ENCODE measurements around the gene RNF144A. TPM values are rescaled to one million over a fixed set of nuclear protein-coding genes. Genes with fewer than 3 reads are reported as not detected.
"Not testable (repeated sequence)": the region's sequence is repeated elsewhere in the genome, so short reads cannot be mapped to it uniquely, and the experiment has no call there.

The RNF144A gene
- total RNA-seq, 2 experiments from 2014 or later: 21.4 to 22.7 TPM

DNA sequence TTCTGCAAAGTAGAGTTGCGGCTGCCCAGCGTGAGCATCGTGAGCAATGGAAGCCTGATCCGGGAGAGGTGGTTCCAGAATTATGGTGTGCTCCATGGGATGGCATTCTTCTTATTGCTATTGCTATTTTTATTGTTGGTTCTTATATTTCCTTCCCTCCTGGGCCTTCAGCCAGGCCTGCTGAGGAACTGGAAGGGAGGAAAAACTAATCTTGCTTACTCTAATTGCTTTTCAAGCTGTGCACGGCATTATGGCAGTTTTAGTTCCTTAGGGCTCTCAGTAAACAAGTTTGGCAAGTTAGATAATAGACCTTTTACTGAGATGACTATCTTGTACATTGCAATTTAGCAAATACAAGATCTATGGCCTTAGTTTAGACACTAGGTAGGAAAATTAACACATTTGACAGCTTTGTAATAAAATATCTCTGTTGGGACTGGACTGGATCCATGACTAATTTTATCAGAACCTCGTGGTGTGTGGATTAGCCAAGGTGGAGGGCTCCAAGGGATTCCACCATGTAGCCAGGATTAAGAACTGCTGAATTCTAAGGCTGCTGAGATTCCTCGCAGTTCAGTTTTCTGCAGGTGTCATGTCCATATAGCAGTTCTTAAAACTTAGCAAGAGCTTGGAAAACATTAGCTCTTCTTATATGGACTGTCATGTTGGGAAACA, 33.6 kb upstream of the RNF144A start:
- intact Hi-C loops (cut with micrococcal nuclease): no loop called here
- no peak for DNase-seq
- Mint-ChIP-seq H3K27ac (no peak overlapping the region), H3K9me3 (no peaks in the 10 kb centered on the region), H3K27me3 (peaks cover 2% of the 10 kb centered on the region), H3K36me3 (no peaks in the 10 kb centered on the region), H3K4me3 (no peak overlapping the region), H3K4me1 (ENCODE audit: low read depth) (peaks cover 26% of the 10 kb centered on the region)
- POLR2A ChIA-PET: no interaction called here
- CTCF ChIA-PET: interaction anchor here (2.5 kb wide), 1 partner anchor 161 kb away, joined by 9 read pairs; no protein-coding TSS in a partner anchor

DNA sequence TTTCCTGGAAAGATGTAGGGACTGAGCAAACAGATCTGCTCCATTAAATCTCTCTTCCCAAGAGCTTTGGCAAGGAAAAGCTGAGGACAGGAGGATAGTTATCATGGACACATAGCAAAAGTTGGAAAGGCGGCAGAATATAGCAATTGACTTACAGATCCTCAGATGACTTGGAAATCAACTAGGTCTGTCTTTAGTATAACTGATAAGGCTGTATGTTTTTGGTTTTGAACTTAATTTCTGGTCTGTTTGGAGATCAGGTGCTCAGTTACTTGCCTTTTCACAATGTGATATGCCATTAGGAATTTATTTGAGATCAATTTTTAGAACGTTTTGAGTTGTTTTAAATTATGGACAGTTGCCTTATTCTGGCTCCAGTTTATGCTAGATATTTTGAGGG, 31.7 kb upstream of the RNF144A start:
- intact Hi-C loops (cut with micrococcal nuclease): no loop called here
- H3K4me3 Mint-ChIP-seq: no peak overlapping the region
- H3K9me3 Mint-ChIP-seq: no peaks in the 10 kb centered on the region
- DNase-seq: no peak
- no peaks in the 10 kb centered on the region for H3K27me3 Mint-ChIP-seq
- no peak overlapping the region for H3K27ac Mint-ChIP-seq
- H3K4me1 Mint-ChIP-seq (ENCODE audit: low read depth): peaks cover 9% of the 10 kb centered on the region
- ChIA-PET CTCF (interaction anchor here (1.4 to 2.5 kb wide), 2 partner anchors 11 to 159 kb away, joined by 4 to 9 read pairs; no protein-coding TSS in a partner anchor), POLR2A (no interaction called here)
- no peaks in the 10 kb centered on the region for H3K36me3 Mint-ChIP-seq

DNA sequence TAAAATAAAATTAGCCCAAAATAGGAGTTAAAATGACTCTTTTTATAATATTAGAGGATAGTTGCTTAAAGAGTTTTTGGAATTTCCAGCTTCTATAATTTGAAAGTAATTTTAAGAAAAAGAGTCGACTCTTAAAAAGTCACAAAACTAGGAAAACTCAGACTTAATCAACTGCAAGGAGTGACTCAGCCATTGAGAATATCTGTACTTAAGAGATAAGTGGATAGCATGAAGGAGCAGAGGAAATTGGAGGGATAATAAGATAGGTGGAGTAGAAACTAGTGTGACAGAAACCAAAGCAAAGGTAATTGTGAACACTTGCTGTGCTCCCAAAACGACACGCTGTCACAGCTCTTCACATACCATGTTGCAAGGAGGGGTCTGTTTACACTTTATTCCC, 31.2 kb upstream of the RNF144A start:
- DNase-seq: no peak
- intact Hi-C loops (cut with micrococcal nuclease): no loop called here
- ChIA-PET POLR2A (no interaction called here), CTCF (interaction anchor here (1.4 kb wide), 1 partner anchor 11 kb away, joined by 4 read pairs; no protein-coding TSS in a partner anchor)
- Mint-ChIP-seq H3K4me3 (no peak overlapping the region), H3K27ac (no peak overlapping the region), H3K4me1 (ENCODE audit: low read depth) (peaks cover 6% of the 10 kb centered on the region), H3K27me3 (no peaks in the 10 kb centered on the region), H3K36me3 (no peaks in the 10 kb centered on the region), H3K9me3 (no peaks in the 10 kb centered on the region)

DNA sequence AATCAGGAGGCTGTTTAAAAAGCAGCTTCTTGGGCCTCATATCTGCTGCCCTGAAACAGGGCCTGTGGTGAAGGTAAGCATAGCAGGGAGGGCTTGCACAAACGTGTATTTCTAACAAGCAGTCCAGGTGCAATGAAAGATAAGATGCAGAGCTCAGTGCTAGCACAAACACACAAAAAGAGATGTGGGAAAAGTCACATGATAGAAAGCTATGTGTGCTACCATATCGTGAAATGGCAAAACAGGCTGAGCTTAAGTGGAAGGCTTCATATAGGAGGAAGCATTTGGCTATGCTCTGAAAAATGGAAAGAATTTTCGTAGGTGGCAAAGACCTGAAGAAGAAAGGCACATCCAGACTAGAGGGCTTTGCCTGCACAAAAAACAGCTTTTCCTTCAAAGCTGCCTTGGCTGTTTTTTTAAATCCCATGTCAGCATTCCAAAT, 29.4 kb upstream of the RNF144A start:
- ChIA-PET CTCF (interaction anchor here (1.8 kb wide), 1 partner anchor 9 kb away, joined by 8 read pairs; no protein-coding TSS in a partner anchor), POLR2A (no interaction called here)
- Mint-ChIP-seq H3K4me1 (ENCODE audit: low read depth) (no peaks in the 10 kb centered on the region), H3K4me3 (no peak overlapping the region), H3K9me3 (no peaks in the 10 kb centered on the region), H3K27ac (no peak overlapping the region), H3K27me3 (no peaks in the 10 kb centered on the region), H3K36me3 (no peaks in the 10 kb centered on the region)
- intact Hi-C loops (cut with micrococcal nuclease): no loop called here
- no peak for DNase-seq

DNA sequence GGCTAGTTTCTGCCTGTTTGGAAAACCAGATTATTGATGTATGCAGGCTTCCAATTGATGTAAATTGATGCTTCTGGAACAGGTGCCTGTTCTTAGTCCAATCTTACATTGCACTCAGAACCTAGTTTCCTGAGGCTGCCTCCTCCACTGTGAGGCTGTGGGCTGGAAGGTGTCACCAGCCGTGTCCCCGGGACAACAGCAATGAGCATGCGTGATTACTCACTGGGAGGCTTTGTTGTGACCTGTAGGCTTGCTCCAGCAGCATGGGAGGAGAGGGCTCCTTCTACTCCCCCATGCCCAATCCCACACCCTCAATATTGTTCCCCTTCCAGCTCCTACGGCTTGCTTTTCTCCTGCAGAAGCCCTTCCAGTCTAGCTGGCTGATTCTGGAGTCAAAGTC, 28.5 kb upstream of the RNF144A start:
- no peaks in the 10 kb centered on the region for H3K27me3 Mint-ChIP-seq
- ChIA-PET CTCF (interaction anchor here (1.8 kb wide), 1 partner anchor 8 kb away, joined by 8 read pairs; no protein-coding TSS in a partner anchor), POLR2A (no interaction called here)
- no peaks in the 10 kb centered on the region for H3K9me3 Mint-ChIP-seq
- H3K36me3 Mint-ChIP-seq: no peaks in the 10 kb centered on the region
- no peak overlapping the region for H3K27ac Mint-ChIP-seq
- no peaks in the 10 kb centered on the region for H3K4me1 Mint-ChIP-seq (ENCODE audit: low read depth)
- no peak for DNase-seq
- intact Hi-C loops (cut with micrococcal nuclease): no loop called here
- H3K4me3 Mint-ChIP-seq: no peak overlapping the region

DNA sequence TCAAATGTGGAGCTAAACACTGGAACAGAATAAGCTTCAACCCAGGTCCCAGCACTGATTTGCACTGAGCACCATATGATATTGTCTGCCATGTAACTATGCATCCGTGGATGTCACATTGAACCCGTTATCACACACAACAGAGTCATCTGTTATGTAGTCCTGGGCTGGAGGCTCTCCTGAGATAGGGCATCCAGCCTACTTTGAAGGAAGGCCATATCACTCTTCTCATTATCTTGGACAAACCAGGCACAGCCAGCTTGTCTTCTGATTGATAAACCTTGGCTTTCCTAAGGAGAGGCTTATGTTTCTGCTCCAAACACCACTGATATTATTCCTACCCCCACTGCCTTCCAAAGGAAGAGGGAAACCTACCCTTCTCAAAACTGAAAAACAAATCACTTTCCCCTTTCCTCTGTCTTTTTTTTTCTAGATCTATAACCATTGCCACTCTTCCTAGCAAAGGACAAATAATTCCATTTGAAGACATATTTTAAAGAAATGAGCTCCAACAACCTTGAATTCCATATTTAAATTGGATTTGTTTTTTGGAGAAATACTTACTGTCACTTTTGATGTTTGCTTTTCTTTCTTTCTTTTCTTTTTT, 23.2 kb upstream of the RNF144A start:
- intact Hi-C loops (cut with micrococcal nuclease): no loop called here
- POLR2A ChIA-PET: interaction anchor here (0.7 kb wide), 1 partner anchor 24 kb away, joined by 3 read pairs; no protein-coding TSS in a partner anchor

DNA sequence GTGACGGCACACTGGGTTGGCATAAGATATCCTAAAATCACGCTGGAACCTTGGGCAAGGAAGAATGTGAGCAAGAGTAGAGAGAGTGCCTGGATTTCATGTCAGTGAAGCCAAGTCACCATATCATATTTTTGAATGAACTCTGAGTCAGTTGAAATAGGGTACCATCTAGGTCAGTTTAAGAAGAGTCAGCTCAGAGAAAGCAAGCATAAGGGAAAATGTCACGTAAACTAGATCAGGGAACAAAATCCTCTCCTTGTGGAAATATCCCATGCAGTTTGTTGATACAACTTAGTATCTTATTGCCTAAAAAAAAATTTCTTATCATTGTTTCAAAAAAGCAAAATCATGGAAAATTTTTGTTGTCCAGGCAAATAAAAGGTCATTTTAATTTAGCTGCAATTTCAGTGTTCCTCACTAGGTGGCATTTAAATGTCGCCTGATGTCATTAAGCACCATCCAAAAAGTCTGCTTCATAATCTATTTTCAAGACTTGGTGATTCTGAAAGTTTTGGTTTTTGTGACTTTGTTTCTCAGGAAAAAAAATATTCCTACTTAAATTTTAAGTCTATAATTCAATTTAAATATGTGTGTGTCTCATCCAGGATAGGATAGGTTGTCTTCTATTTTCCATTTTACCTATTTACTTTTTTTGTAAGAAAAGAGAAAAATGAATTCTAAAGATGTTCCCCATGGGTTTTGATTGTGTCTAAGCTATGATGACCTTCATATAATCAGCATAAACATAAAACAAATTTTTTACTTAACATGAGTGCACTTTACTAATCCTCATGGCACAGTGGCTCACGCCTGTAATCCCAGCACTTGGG, 20.1 kb upstream of the RNF144A start:
- Mint-ChIP-seq H3K4me1 (ENCODE audit: low read depth) (peaks cover 11% of the 10 kb centered on the region), H3K4me3 (no peak overlapping the region), H3K27me3 (no peaks in the 10 kb centered on the region), H3K36me3 (peaks cover 2% of the 10 kb centered on the region), H3K9me3 (peaks cover 5% of the 10 kb centered on the region), H3K27ac (no peak overlapping the region)
- no peak for DNase-seq
- intact Hi-C loops (cut with micrococcal nuclease): loop anchor here (1.0 to 2.0 kb wide), 5 partner anchors 9 to 147 kb away; no protein-coding TSS in a partner anchor
- ChIA-PET POLR2A (interaction anchor here (0.9 kb wide), 2 partner anchors 50 to 147 kb away, joined by 3 read pairs; no protein-coding TSS in a partner anchor), CTCF (interaction anchor here (0.6 to 6.8 kb wide), 35 partner anchors 8 to 200 kb away, joined by 3 to 109 read pairs (median 4); partner anchors contain the start of genes CMPK2 and RSAD2)

More for the DNA sequence above, 23.2 kb upstream of the RNF144A start:
- Mint-ChIP-seq H3K9me3 (no peaks in the 10 kb centered on the region), H3K27ac (no peak overlapping the region), H3K36me3 (no peaks in the 10 kb centered on the region), H3K4me3 (no peak overlapping the region), H3K27me3 (no peaks in the 10 kb centered on the region), H3K4me1 (ENCODE audit: low read depth) (peaks cover 11% of the 10 kb centered on the region)
- no peak for DNase-seq
- CTCF ChIA-PET: interaction anchor here (0.6 to 6.8 kb wide), 5 partner anchors 23 to 157 kb away, joined by 3 to 109 read pairs (median 6); partner anchors contain the start of gene CMPK2

DNA sequence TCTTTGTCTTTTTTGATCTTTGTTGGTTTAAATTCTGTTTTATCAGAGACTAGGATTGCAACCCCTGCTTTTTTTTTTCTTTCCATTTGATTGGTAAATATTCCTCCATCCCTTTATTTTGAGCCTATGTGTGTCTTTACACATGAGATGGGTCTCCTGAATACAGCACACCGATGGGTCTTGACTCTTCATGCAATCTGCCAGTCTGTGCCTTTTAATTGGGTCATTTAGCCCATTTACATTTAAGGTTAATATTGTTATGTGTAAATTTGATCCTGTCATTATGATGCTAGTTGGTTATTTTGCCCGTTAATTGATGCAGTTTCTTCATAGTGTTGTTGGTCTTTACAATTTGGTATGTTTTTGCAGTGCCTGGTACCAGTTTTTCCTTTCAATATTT, 14.6 kb upstream of the RNF144A start:
- peaks cover 19% of the 10 kb centered on the region for H3K9me3 Mint-ChIP-seq
- peaks cover 11% of the 10 kb centered on the region for H3K36me3 Mint-ChIP-seq
- H3K27ac Mint-ChIP-seq; H3K27me3 Mint-ChIP-seq; intact Hi-C loops (cut with micrococcal nuclease); POLR2A ChIA-PET; DNase-seq; H3K4me3 Mint-ChIP-seq: not testable (repeated sequence)
- CTCF ChIA-PET: interaction anchor here (0.8 kb wide), 1 partner anchor 142 kb away, joined by 3 read pairs; no protein-coding TSS in a partner anchor
- peaks cover 22% of the 10 kb centered on the region for H3K4me1 Mint-ChIP-seq (ENCODE audit: low read depth)

DNA sequence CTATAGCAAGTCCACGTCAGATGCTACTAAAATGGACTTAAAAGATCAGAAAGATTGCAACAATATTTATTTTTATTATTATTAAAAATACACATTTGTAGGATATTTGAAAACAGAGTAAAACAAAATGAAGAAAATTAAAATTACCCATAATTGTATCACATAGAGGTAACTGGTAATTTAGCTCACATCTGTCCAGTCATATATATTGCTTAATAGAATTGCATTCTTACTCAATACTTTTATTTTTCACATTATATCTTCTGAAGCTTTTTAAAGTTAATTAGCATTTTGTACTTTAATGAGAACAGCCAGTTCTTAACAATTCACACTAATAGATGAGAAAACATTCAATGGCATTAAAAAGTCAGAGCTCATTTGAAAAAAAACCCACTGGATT, 11.5 kb upstream of the RNF144A start:
- no peak for DNase-seq
- intact Hi-C loops (cut with micrococcal nuclease): loop anchor here (1.0 to 5.0 kb wide), 4 partner anchors 8 to 547 kb away; partner anchors contain the start of gene RSAD2
- ChIA-PET POLR2A (interaction anchor here (1.1 to 1.2 kb wide), 2 partner anchors 11 to 13 kb away, joined by 3 to 6 read pairs; no protein-coding TSS in a partner anchor), CTCF (interaction anchor here (1.0 to 6.0 kb wide), 5 partner anchors 9 to 138 kb away, joined by 3 to 46 read pairs (median 13); partner anchors contain the start of gene RNF144A)
- Mint-ChIP-seq H3K4me3 (no peak overlapping the region), H3K27ac (no peak overlapping the region), H3K9me3 (peaks cover 19% of the 10 kb centered on the region), H3K4me1 (ENCODE audit: low read depth) (peaks cover 49% of the 10 kb centered on the region), H3K27me3 (no peaks in the 10 kb centered on the region), H3K36me3 (peaks cover 25% of the 10 kb centered on the region)

DNA sequence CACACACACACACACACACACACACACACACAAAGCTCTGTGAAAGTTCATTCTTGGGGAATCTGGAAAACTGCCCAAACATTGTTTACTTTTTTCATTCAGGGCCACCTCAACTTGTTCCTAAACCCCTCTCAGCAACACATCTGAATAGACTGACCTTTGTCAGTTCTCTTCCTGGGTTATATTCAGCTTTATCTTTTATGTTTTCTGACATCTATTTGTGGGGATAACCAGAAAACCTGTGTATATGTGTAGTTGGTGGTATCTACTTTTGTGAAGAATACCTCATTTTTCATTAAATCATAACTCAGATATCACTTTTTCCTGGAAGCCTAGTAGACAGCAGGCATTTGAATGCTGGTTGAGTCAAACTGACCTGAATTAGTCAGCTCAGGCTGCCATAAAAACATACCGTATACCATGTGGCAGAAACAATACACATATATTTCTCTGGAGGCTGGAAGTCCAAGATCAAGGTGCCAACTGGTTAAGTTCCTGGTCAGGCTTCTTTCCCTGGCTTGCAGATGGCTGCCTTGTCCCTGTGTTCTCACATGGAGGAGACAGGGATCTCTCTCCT, 11.0 kb upstream of the RNF144A start:
- ChIA-PET POLR2A (interaction anchor here (1.1 to 1.2 kb wide), 2 partner anchors 10 to 12 kb away, joined by 3 to 6 read pairs; no protein-coding TSS in a partner anchor), CTCF (interaction anchor here (1.0 to 6.0 kb wide), 5 partner anchors 10 to 138 kb away, joined by 3 to 46 read pairs (median 13); partner anchors contain the start of gene RNF144A)
- peak; percentile 32 for DNase-seq
- intact Hi-C loops (cut with micrococcal nuclease): loop anchor here (1.0 to 5.0 kb wide), 4 partner anchors 9 to 546 kb away; partner anchors contain the start of gene RSAD2
- H3K27me3 Mint-ChIP-seq: no peaks in the 10 kb centered on the region
- H3K4me1 Mint-ChIP-seq (ENCODE audit: low read depth): peaks cover 55% of the 10 kb centered on the region
- H3K4me3 Mint-ChIP-seq: no peak overlapping the region
- peaks cover 29% of the 10 kb centered on the region for H3K36me3 Mint-ChIP-seq
- H3K9me3 Mint-ChIP-seq: peaks cover 19% of the 10 kb centered on the region
- peak overlapping the region; percentile 85 for H3K27ac Mint-ChIP-seq

DNA sequence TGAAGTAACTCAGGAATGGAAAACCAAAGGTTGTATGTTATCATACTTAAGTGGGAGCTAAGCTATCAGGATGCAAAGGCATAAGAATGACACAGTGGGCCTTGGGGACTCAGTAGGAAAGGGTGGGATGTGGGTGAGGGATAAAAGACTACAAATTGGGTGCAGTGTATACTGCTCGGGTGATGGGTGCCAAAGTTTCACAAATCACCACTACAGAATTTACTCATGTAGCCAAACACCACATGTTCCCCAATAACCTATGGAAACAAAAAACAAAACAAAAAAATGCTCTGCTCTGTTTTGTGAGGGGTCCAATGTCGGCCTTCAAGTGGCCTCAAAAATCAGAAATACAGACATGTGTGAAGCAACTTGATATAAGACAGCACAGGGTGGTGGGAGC, 8.9 kb upstream of the RNF144A start:
- Mint-ChIP-seq H3K27me3 (no peaks in the 10 kb centered on the region), H3K36me3 (peaks cover 33% of the 10 kb centered on the region), H3K9me3 (peaks cover 3% of the 10 kb centered on the region), H3K4me3 (no peak overlapping the region), H3K27ac (peak overlapping the region; percentile 66), H3K4me1 (ENCODE audit: low read depth) (peaks cover 74% of the 10 kb centered on the region)
- POLR2A ChIA-PET: interaction anchor here (1.2 kb wide), 1 partner anchor 9 kb away, joined by 3 read pairs; the partner anchor contains the start of gene RNF144A
- DNase-seq: no peak
- CTCF ChIA-PET: interaction anchor here (0.8 to 6.0 kb wide), 7 partner anchors 9 to 136 kb away, joined by 3 to 46 read pairs (median 3); partner anchors contain the start of gene RNF144A
- intact Hi-C loops (cut with micrococcal nuclease): loop anchor here (5.0 kb wide), 1 partner anchor 544 kb away; no protein-coding TSS in a partner anchor

Measured in activated CD4-positive, alpha-beta memory T cell treated with anti-CD3 and anti-CD28 coated beads for 36 hours (primary cell).